K562 (cell line): ENCODE data around the gene RAI1. TPM values are rescaled to one million over a fixed set of nuclear protein-coding genes. Genes with fewer than 3 reads are reported as not detected.

Experiments
- BCL6 ChIP-seq: fragments of 250-450 bp; sonication (Bioruptor Pico); IDR thresholded peaks from 2 replicates; pipeline ENCODE4 v1.4.0; 2020
- BCOR ChIP-seq: fragments of 450-650 bp; IDR thresholded peaks from 2 replicates; pipeline ENCODE4 v1.6.1; 2016
- ELF1 ChIP-seq: fragments of 200-800 bp; sonication (Bioruptor generic); IDR thresholded peaks from 2 replicates; pipeline ENCODE4 v1.6.1; 2016; ENCODE audit warnings: missing genetic modification characterization, missing compliant biosample characterization
- KDM4B ChIP-seq, 2 experiments: fragments of 450-650 bp in 1 of 2; sonication (generic) in 1 of 2; IDR thresholded peaks; 2 replicates each; pipeline ENCODE4 v1.6.1; 2016 to 2017; ENCODE audit warnings: borderline replicate concordance in 2 of 2, antibody characterized with exemption in 1 of 2, low read depth in 1 of 2, mild to moderate bottlenecking in 1 of 2
- MECOM ChIP-seq: fragments of 250-450 bp; sonication (Bioruptor Pico); IDR thresholded peaks from 2 replicates; pipeline ENCODE4 v1.8.0; 2022; ENCODE audit warnings: inconsistent platforms
- NR0B1 ChIP-seq: fragments of 450-650 bp; IDR thresholded peaks from one replicate; pipeline ENCODE4 v1.6.1; 2018; ENCODE audit warnings: mild to moderate bottlenecking, moderate library complexity; ENCODE audit not compliant: partially characterized antibody
- PCBP2 ChIP-seq: fragments of 200-400 bp; formaldehyde crosslinking; IDR thresholded peaks from 2 replicates; pipeline ENCODE4 v1.6.1; 2018; ENCODE audit warnings: low read length, low read depth, mild to moderate bottlenecking, moderate library complexity; ENCODE audit not compliant: poor library complexity, severe bottlenecking
- SMAD2 ChIP-seq: fragments of 150-350 bp; IDR thresholded peaks from 2 replicates; pipeline ENCODE4 v1.6.1; 2014; ENCODE audit warnings: low read depth, mild to moderate bottlenecking, low read length
- SMARCA5 ChIP-seq: fragments of 450-650 bp; IDR thresholded peaks from 2 replicates; pipeline ENCODE4 v1.6.1; 2016
- TAL1 ChIP-seq: fragments of 450-650 bp; IDR thresholded peaks from 2 replicates; pipeline ENCODE4 v1.6.1; 2016; ENCODE audit warnings: mild to moderate bottlenecking
- THRA ChIP-seq: fragments of 450-650 bp; IDR thresholded peaks from 2 replicates; pipeline ENCODE4 v1.6.1; 2017; ENCODE audit warnings: mild to moderate bottlenecking, moderate library complexity
- YBX1 ChIP-seq: fragments of 450-650 bp; IDR thresholded peaks from 2 replicates; pipeline ENCODE4 v1.7.1; 2016; ENCODE audit warnings: mild to moderate bottlenecking
- ZBTB49 ChIP-seq: sonication (generic); formaldehyde crosslinking; IDR thresholded peaks from 2 replicates; pipeline ENCODE4 v1.8.0; 2022; ENCODE audit warnings: missing genetic modification reagents, mild to moderate bottlenecking, borderline replicate concordance
- ZNF583 ChIP-seq: fragments of 250-450 bp; sonication (Bioruptor Pico); IDR thresholded peaks from 2 replicates; pipeline ENCODE4 v1.4.0; 2020
- ZNF76 ChIP-seq: fragments of 250-450 bp; sonication (Bioruptor Pico); IDR thresholded peaks from 2 replicates; pipeline ENCODE4 v1.4.0; 2020; ENCODE audit warnings: mild to moderate bottlenecking, moderate library complexity, borderline replicate concordance
- polyA plus RNA-seq, 8 experiments: library from polyadenylated mRNA; depleted of rRNA in 4 of 8; stranded (reverse) in 5 of 8; unstranded in 3 of 8; fragments of >200 nt; fragmentation: Nextera tagmentation in 2 of 8; fragmentation: Illumina TruSeq in 1 of 8; extraction: Ambion mirVana in 2 of 8; extraction: Trizol in 1 of 8; gene quantifications; 2 replicates each; pipeline versions ENCODE4 v1.2.1 to v1.2.3, GENCODE V29; 2011 to 2014; ENCODE audit warnings: inconsistent platforms in 1 of 8, missing spikeins in 1 of 8
- total RNA-seq, 7 experiments: library from RNA; depleted of rRNA in 6 of 7; stranded (reverse); fragments of >200 nt in 6 of 7; fragmentation: Illumina TruSeq in 2 of 7; extraction: Trizol in 2 of 7; gene quantifications; 2 replicates each; pipeline versions ENCODE4 v1.2.1 to v1.2.3, GENCODE V29; 2011 to 2021; ENCODE audit warnings: low replicate concordance in 1 of 7

Gene RAI1
- total and polyA plus RNA-seq, 9 of the 15 experiments (the other 6 are each of a cell fraction or from before 2014, with no cell fraction given): 0.68 to 19.9 (median 5.5) TPM

GRCh38 chr17:17836250-17836817 is 155.1 kb downstream of the RAI1 start (continued):
- TF ChIP-seq ZBTB49 (CRISPR knock-in tag): no peak
- no peak for TF ChIP-seq ZNF583 (CRISPR knock-in tag)
- no peak for TF ChIP-seq TAL1
- no peak for TF ChIP-seq NR0B1
- TF ChIP-seq YBX1: no peak
- 0 out of 2 replicates have a peak, but pooled peaks have one; percentile 22 for TF ChIP-seq ZNF76
- no peak for TF ChIP-seq MECOM (CRISPR knock-in tag)
- no peak for TF ChIP-seq ELF1 (tag)
- TF ChIP-seq THRA: no peak
- TF ChIP-seq SMARCA5: no peak
- TF ChIP-seq KDM4B (IDR thresholded peaks at IDR 0.05; ENCODE audit: borderline replicate concordance in 2 of 2, low read depth in 1 of 2): no peak; a peak in 1 of 4 replicates
- TF ChIP-seq PCBP2: no peak
- no peak for TF ChIP-seq SMAD2
- no peak for TF ChIP-seq BCOR
- no peak for TF ChIP-seq BCL6
